ENCODE data around the gene NR2C1.

DNA sequence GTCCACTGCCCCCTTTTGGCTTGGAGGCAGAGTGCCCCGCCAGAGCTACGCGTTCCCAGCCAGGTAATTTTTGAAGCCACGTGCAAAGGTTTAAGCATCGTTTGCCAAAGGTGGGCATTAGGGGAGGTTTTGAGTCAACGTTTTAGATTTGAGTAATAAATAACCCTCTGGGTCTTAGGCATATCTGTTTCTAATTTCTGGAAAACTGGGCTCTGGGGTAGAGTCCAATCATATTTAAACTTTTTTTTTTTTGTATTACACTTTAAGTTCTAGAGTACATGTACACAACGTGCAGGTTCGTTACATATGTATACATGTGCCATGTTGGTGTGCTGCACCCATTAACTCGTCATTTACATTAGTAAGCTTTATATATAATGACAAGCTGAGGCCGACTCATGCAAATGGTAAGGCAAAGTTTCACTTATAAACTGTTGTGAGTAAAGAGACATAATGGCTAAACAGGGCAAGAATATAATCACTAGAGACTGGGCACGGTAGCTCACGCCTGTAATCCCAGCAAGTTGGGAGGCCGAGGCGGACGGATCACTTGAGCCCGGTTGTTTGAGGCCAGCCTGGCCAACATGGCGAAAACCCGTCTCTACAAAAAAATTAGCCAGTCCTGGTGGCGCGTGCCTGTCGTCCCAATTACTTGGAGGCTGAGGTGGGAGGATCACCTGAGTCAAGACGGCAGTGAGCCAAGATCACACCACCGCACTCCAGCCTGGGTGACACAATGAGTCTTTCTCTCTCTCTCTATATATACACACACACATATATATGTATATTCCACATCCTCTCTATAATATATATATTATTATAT, 491 bp upstream of the NR2C1 start:
- TF ChIP-seq, protein P1, sequence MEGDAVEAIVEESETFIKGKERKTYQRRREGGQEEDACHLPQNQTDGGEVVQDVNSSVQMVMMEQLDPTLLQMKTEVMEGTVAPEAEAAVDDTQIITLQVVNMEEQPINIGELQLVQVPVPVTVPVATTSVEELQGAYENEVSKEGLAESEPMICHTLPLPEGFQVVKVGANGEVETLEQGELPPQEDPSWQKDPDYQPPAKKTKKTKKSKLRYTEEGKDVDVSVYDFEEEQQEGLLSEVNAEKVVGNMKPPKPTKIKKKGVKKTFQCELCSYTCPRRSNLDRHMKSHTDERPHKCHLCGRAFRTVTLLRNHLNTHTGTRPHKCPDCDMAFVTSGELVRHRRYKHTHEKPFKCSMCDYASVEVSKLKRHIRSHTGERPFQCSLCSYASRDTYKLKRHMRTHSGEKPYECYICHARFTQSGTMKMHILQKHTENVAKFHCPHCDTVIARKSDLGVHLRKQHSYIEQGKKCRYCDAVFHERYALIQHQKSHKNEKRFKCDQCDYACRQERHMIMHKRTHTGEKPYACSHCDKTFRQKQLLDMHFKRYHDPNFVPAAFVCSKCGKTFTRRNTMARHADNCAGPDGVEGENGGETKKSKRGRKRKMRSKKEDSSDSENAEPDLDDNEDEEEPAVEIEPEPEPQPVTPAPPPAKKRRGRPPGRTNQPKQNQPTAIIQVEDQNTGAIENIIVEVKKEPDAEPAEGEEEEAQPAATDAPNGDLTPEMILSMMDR (IDR thresholded peaks at IDR 0.05; ENCODE audit: control extremely low read depth in 1 of 3, insufficient read depth in 1 of 3, low read depth in 1 of 3, low read length in 3 of 3) = peak; percentile 65 to 93 (median 90); a peak in 3 of 4 replicates
- TF ChIP-seq POLR2A (IDR thresholded peaks at IDR 0.05; ENCODE audit: control extremely low read depth in 1 of 2, low read depth in 2 of 2, low read length in 2 of 2) (no peak), KDM1A (IDR thresholded peaks at IDR 0.05; ENCODE audit: borderline replicate concordance, low read length) (no peak), EP300 (IDR thresholded peaks at IDR 0.05; ENCODE audit: borderline replicate concordance in 1 of 2, low read depth in 2 of 2, low read length in 2 of 2) (no peak), YY1 (IDR thresholded peaks at IDR 0.05; ENCODE audit: low read depth, low read length) (no peak), ZNF274 (IDR thresholded peaks at IDR 0.05; ENCODE audit: borderline replicate concordance, extremely low read depth, low read length) (no peak), CEBPB (IDR thresholded peaks at IDR 0.05; ENCODE audit: low read depth, low read length) (no peak), RFX5 (IDR thresholded peaks at IDR 0.05; ENCODE audit: borderline replicate concordance, low read depth, low read length) (no peak)
